ENCODE results near the gene VPS13C.

GRCh38 chr15:62060896-62061280 lies 641 bp upstream of the VPS13C start:
- TF ChIP-seq CTCF (IDR thresholded peaks at IDR 0.05) (no peak), POLR2A (IDR thresholded peaks at IDR 0.05) (no peak)
